Peyer's patch (tissue), 4 donors: Measurements from ENCODE around the gene LST1. TPM values are rescaled to one million over a fixed set of nuclear protein-coding genes. Genes with fewer than 3 reads are reported as not detected.
"Not testable (repeated sequence)": the region's sequence is repeated elsewhere in the genome, so short reads cannot be mapped to it uniquely, and the experiment has no call there.

Source experiments
- DNase-seq, 3 donors: peaks; one replicate each; pipeline ENCODE4 v3.0.0-alpha.2; 2017 to 2019
- H3K27ac ChIP-seq, 4 donors: fragments of 200-600 bp; sonication (generic); one replicate each; pipeline ENCODE4 v1.5.1; 2016 to 2019
- H3K27me3 ChIP-seq, 2 donors: fragments of 200-600 bp; sonication (generic); one replicate each; pipeline ENCODE4 v1.5.1; 2019
- H3K36me3 ChIP-seq, 3 donors: fragments of 200-600 bp; sonication (generic); one replicate each; pipeline ENCODE4 v1.5.1; 2016 to 2019
- H3K4me1 ChIP-seq, 4 donors: fragments of 200-600 bp; sonication (generic); one replicate each; pipeline ENCODE4 v1.5.1; 2016 to 2019
- H3K4me3 ChIP-seq, 4 donors: fragments of 200-600 bp; sonication (generic); 1 replicate in 3 of 4; 2 replicates in 1 of 4; pipeline ENCODE4 v1.5.1; 2016 to 2019; ENCODE audit warnings: mild to moderate bottlenecking in 1 of 4
- H3K9me3 ChIP-seq, 4 donors: fragments of 200-600 bp; sonication (generic); one replicate each; pipeline ENCODE4 v1.5.1; 2016 to 2019; ENCODE audit warnings: mild to moderate bottlenecking in 1 of 4
- POLR2A ChIP-seq, 2 donors: fragments of 450-650 bp; IDR thresholded peaks; one replicate each; pipeline ENCODE4 v1.5.1; 2017; ENCODE audit warnings: antibody characterized with exemption in 2 of 2, mild to moderate bottlenecking in 2 of 2, moderate library complexity in 2 of 2
- total RNA-seq, 4 donors: library from RNA; depleted of rRNA; stranded (reverse); fragments of >200 nt; gene quantifications; one replicate each; pipeline ENCODE4 v1.1.0, GENCODE V29; 2016
- TF ChIP-seq, protein P1 (sequence below), 6 experiments: fragments of 450-650 bp in 4 of 6; fragments of 200-600 bp in 2 of 6; sonication (generic) in 1 of 6; IDR thresholded peaks; one replicate each; pipeline ENCODE4 v1.5.1; 2017 to 2019; ENCODE audit warnings: antibody characterized with exemption in 6 of 6, mild to moderate bottlenecking in 3 of 6, moderate library complexity in 1 of 6

Gene LST1
- total RNA-seq, 4 donors from 2014 or later: 2.5 to 11.6 TPM; not detected in 2

DNA sequence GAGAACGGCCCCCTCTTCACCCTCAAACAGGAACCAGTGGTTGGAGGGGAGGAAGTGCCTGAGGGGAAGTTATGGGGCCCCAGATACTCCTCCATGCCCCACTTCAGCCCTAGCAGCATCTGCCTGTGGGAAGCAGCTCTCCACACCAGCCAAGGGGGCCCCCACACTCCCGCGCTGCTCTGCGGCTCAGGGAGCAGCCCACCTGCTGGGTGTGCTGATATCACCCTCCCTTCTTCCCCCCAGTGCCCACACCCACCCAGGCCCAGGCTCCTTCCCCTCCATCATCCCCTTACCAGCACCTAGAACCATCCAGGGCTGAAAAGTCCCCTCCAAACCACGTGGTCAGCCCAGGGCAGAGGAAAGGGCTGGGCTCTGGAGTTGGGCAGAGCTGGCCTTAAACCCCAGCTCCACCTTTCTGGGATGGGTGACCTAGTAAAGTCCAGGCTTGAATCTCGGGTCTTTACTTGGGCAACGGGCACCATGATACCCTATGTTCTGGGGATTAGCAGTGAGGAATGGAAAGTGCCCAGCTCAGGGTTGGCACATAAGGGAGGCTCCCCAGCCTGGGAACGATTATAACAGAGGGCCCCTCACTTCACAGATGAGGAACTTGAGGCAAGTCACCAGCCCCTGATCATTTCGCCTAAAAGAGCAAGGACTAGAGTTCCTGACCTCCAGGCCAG is 663 bp downstream of the LST1 start:
- H3K9me3 ChIP-seq: no peaks in the 10 kb centered on the region
- H3K4me1 ChIP-seq: peaks cover 0 to 33% (median 17%) of the 10 kb centered on the region in 4 donors
- no peaks in the 10 kb centered on the region for H3K36me3 ChIP-seq
- peak overlapping the region; percentile 19 to 93 (median 54) for H3K27ac ChIP-seq
- peak overlapping the region in 1 of 4 donors; percentile 12 for H3K4me3 ChIP-seq
- DNase-seq: peak in 2 of 3 donors; percentile 70 to 76
- no peak for TF ChIP-seq POLR2A (IDR thresholded peaks at IDR 0.05)
- TF ChIP-seq, protein P1, sequence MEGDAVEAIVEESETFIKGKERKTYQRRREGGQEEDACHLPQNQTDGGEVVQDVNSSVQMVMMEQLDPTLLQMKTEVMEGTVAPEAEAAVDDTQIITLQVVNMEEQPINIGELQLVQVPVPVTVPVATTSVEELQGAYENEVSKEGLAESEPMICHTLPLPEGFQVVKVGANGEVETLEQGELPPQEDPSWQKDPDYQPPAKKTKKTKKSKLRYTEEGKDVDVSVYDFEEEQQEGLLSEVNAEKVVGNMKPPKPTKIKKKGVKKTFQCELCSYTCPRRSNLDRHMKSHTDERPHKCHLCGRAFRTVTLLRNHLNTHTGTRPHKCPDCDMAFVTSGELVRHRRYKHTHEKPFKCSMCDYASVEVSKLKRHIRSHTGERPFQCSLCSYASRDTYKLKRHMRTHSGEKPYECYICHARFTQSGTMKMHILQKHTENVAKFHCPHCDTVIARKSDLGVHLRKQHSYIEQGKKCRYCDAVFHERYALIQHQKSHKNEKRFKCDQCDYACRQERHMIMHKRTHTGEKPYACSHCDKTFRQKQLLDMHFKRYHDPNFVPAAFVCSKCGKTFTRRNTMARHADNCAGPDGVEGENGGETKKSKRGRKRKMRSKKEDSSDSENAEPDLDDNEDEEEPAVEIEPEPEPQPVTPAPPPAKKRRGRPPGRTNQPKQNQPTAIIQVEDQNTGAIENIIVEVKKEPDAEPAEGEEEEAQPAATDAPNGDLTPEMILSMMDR (IDR thresholded peaks at IDR 0.05): no peak
- H3K27me3 ChIP-seq: no peaks in the 10 kb centered on the region

DNA sequence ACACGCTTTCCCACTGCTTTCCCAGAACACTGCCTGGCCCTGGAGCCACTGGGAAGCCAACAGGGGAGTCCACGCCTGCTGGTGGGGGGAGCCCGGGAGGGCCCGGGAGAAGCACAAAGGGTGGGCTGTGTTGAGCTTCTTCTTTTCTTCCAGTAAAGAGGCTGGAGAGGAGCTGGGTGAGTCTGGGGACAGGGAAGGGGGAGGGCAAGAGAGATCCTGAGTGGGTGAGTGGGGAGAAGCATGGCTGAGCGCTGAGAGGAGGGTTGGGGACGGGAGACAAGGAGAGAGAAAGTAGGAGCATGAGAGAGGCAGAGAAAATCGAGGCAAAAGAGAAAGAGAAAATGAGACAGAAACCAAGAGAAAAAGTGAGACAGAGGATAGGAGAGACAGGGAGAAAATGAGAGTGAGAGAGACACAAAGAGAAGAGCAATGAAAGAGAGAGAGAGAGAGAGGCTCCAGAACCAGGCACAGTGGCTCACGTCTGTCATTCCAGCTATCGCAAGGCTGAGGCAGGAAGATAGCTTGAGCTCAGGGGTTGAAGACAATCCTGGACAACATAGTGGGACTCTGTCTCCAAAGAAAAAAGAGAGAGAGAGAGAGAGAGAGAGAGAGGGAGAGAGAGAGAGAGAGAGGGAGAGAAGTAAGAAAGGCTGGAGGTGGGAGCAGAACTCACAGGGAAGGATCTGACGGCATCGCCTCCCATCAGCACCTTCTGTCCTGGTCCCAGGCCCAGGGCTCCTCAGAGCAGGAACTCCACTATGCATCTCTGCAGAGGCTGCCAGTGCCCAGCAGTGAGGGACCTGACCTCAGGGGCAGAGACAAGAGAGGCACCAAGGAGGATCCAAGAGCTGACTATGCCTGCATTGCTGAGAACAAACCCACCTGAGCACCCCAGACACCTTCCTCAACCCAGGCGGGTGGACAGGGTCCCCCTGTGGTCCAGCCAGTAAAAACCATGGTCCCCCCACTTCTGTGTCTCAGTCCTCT is 2.0 kb downstream of the LST1 start:
- Histone ChIP-seq H3K4me1 (peaks cover 0 to 28% (median 17%) of the 10 kb centered on the region in 4 donors), H3K36me3 (no peaks in the 10 kb centered on the region), H3K27ac (peak overlapping the region; percentile 19 to 93 (median 48)), H3K4me3 (peak overlapping the region in 2 of 4 donors; percentile 7 to 10), H3K9me3 (no peaks in the 10 kb centered on the region), H3K27me3 (no peaks in the 10 kb centered on the region)
- TF ChIP-seq POLR2A (IDR thresholded peaks at IDR 0.05): no peak
- TF ChIP-seq, protein P1 (IDR thresholded peaks at IDR 0.05): no peak
- no peak for DNase-seq

- DNase-seq: no peak
- Histone ChIP-seq H3K9me3 (no peaks in the 10 kb centered on the region), H3K27me3 (no peaks in the 10 kb centered on the region), H3K36me3 (no peaks in the 10 kb centered on the region), H3K27ac (peak overlapping the region in 1 of 4 donors; percentile 93), H3K4me1 (peaks cover 0 to 33% (median 20%) of the 10 kb centered on the region in 4 donors), H3K4me3 (no peak overlapping the region)
- TF ChIP-seq, protein P1 (IDR thresholded peaks at IDR 0.05): no peak
- TF ChIP-seq POLR2A (IDR thresholded peaks at IDR 0.05): no peak
Measured at GRCh38 chr6:31588871-31589650, 3.0 kb downstream of the LST1 start.

GRCh38 chr6:31590691-31591090 is 4.6 kb downstream of the LST1 start:
- H3K36me3 ChIP-seq, H3K27ac ChIP-seq, H3K27me3 ChIP-seq, DNase-seq, H3K4me3 ChIP-seq, H3K9me3 ChIP-seq: not testable (repeated sequence)
- H3K4me1 ChIP-seq: peaks cover 0 to 29% (median 16%) of the 10 kb centered on the region in 4 donors

DNA sequence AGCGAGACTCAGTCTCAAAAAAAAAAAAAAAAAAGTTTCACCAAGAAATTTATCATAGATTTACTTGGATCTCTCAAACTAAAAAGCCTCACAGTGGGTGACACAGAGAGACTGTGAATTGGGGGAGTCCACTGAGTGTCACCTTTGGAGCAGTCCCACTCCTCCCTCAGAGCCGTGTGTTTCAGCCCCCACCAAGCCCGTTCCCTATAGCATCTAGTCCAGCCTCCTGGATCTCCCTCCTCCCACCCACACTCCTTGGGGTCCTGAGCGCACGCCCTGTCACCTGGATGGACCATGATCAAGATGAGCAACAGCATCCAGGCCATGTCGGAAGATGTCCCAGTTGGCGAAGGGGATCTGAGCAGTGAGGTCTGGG is 6.3 kb downstream of the LST1 start:
- DNase-seq: no peak

More for the DNA sequence above, 6.3 kb downstream of the LST1 start:
- peak overlapping the region in 3 of 4 donors; percentile 35 to 83 (median 63) for H3K27ac ChIP-seq
- peaks cover 0 to 12% (median 8%) of the 10 kb centered on the region in 4 donors for H3K4me1 ChIP-seq
- H3K36me3 ChIP-seq: no peaks in the 10 kb centered on the region
- H3K4me3 ChIP-seq: no peak overlapping the region
- no peaks in the 10 kb centered on the region for H3K9me3 ChIP-seq
- H3K27me3 ChIP-seq: no peaks in the 10 kb centered on the region
- TF ChIP-seq, protein P1 (IDR thresholded peaks at IDR 0.05): no peak
